Measurements from ENCODE around the gene RBM47.

Gene RBM47

GRCh38 chr4:40622913-40623312, 6.8 kb downstream of the RBM47 start:
- no peak for DNase-seq

DNA sequence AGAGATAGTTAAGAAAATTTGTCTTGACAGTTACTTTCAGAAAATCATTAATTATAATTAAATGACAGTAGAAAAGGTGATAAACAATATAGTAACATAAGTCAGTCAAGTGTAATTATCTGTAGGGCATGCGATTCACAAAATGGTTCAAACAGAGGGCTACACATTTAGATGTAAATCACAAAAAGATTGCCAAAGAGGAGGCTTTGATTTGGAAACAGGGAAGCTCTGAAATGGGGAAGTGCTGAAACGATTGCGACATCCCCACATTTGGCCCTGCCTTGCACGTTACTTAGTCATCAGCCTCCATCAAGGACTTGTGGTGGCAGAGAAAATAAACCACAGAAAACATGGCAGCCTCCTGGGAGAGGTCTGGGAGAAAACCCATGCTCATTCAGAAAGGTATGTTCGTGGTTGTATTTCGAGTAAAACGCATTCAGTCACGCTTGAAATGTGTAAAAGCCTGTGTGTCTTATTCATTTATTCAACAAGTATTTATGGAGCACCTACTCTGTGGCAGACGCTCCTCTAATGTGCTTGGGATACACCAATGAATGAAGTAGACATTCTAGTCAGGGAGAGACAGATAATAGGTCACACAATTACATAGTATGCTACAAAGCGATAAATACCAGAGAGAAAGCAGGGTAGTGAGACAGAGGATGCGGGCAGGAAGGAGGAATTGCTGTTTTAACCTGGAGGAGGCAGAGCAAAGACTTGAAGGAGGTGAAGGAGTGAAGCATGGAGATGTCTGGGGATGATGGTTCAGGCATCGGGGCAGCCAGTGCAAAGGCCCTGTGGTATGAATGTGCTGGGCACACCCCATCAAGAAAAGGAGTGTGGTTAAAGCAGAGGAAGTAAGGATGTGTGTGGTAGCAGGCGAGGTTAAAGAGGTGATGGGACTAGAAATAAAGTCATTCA, 7.8 kb downstream of the RBM47 start:
- peak; percentile 92 for DNase-seq

DNA sequence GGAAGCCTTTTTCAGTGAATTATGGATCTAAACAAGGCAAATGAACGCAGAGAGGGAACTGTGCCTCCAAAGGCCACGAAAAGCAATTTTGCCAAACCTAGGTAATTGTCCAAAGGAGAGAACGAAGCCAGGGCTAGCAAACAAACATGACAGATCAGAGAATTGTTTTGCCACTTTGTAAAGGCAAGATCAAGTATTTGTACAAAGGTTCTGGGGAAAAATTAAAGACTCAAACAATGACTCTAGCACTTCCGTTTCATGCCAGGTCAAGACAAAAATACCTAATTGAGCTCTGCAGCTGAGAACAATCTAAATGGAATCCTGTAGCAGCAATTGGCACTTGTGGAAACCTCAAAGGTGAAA, 8.5 kb downstream of the RBM47 start:
- DNase-seq = no peak

GRCh38 chr4:40619600-40619999, 10.1 kb downstream of the RBM47 start:
- no peak for DNase-seq

- no peak for DNase-seq
These were observed 11.8 kb downstream of the RBM47 start for GRCh38 chr4:40617872-40618271.

DNA sequence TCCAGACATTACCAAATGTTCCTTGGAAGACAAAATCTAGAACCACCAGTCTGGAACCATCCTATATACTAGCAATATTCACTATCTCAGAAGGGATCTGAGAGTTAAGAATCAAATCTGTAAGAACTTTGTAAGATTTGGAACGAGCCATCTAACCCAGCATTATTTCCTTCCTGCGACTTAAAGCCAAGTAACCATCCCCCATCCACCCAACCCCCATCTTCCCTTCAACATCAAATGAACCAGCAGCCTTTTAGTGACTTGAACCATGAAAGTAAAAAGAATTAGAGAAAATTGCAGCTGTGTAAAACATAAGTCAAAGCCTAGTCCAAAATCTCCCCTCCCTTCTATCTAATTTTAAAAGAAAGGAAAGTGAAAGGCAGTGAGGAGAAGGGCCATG, 15.6 kb downstream of the RBM47 start:
- no peak for DNase-seq

- no peak for DNase-seq
These were observed 16.2 kb downstream of the RBM47 start for GRCh38 chr4:40613456-40613855.

DNA sequence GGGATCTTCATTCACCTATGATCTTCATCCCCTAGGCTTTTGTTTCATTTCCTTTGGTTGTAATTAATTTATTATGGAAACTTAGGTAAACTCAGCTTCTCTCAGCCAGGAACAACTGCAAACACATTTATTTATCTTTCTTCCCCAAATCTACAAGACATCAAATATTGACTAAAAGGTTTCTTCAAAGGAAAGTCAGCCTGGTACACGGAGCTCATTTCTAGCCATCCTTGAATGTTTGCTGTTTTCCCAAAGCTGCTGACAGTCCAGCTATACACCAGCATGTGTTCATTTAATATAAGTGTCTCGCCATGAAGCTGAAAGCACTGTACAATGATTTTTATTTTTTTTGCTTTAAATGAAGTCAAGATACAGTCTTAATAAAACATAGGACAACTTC, 16.8 kb downstream of the RBM47 start:
- no peak for DNase-seq

- no peak for DNase-seq
These were observed 17.4 kb downstream of the RBM47 start for GRCh38 chr4:40612283-40612682.

- DNase-seq = no peak
These were observed 21.0 kb downstream of the RBM47 start for GRCh38 chr4:40608628-40609027.

DNA sequence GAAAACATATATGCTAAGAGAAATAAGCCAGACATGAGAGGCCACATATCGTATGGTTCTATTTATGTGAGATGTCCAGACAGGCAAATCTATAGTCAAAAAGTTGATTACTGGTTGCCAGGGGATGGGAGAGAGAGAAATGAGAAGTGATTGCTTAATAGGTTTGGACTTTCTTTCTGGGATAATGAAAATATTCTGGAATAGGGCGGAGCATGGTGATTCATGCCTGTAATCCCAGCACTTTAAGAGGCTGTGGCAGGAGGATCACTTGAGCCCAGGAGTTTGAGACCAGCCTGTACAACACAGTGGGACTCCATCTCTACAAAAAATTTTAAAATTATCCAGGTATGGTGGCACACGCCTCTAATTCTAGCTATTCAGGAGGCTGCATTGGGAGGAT, 22.4 kb downstream of the RBM47 start:
- no peak for DNase-seq

GRCh38 chr4:40606239-40606767, 23.4 kb downstream of the RBM47 start:
- no peak for DNase-seq

GRCh38 chr4:40603281-40603680, 26.4 kb downstream of the RBM47 start:
- DNase-seq = no peak

GRCh38 chr4:40601641-40602040, 28.0 kb downstream of the RBM47 start:
- DNase-seq = no peak

GRCh38 chr4:40600850-40601249, 28.8 kb downstream of the RBM47 start:
- DNase-seq = peak; percentile 59

GRCh38 chr4:40599431-40599830, 30.2 kb downstream of the RBM47 start:
- no peak for DNase-seq

- no peak for DNase-seq
These were observed 33.1 kb downstream of the RBM47 start for GRCh38 chr4:40596522-40596921.

- no peak for DNase-seq
These were observed 33.7 kb downstream of the RBM47 start for GRCh38 chr4:40595981-40596380.

DNA sequence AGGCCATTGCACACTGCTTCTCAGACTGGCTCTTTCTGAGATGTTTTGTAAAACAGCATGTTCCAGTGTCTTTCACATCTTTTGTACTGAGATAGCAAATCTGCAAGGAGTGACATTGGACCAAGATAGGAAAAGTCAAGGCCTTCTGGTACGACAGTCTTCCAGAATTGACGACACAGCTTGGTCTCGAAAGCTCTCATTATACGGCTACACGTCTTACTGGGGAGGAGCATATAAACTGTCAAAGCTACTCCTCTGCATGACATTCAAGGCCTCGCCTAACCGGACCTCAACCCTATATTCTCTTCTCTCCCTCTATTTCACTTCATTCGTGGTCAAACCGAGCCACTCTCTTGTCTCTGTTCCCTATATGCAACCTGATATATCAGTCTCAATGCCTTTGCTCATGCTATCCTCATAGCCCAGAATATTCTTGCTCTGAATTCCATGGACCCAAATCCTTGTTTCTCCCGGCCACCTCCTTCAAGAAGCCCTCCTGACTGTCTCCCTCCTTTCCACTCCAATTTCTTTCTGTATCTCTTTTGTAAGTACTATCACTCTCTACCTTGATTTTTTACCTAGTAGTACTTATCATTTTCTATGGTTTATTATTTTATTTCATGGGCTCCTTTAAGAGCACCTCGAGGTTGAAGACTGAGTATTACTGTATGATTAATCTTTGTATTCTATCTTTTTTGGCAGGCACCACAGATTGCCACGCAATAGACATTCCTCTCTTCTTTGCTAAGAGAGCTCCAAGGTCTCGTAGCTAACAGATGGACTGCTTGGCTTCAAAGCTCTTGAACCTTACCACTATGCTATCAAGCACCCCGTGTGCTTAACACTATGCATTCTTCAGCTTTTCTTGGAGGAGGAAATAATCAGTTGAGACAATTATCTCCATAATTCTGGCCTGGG, 35.1 kb downstream of the RBM47 start:
- DNase-seq = no peak

- DNase-seq = no peak
These were observed 37.6 kb downstream of the RBM47 start for GRCh38 chr4:40592034-40592433.

DNA sequence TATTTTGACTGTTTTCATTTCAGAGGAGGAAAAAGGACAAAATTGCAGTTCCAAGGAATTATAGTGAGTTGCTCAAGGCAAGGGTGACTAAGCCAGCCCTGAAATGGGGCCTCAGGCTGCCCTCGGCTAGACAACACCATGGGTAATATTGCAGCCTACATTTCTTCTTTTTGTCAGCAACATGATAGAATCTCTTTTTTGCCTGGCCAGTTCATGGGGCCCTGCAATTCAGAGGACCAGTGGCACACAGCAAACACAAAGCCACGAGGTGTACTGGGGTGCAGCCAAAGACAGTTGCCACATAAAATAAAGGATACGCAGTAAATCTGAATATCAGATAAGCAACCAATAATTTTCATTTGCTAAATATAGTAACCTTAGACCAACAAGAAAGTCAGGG, 41.8 kb downstream of the RBM47 start:
- DNase-seq = peak; percentile 6

- no peak for DNase-seq
These were observed 42.3 kb downstream of the RBM47 start for GRCh38 chr4:40587351-40587750.

GRCh38 chr4:40586729-40587128, 42.9 kb downstream of the RBM47 start:
- DNase-seq = no peak

GRCh38 chr4:40586034-40586433, 43.6 kb downstream of the RBM47 start:
- DNase-seq = peak; percentile 9

Measured in SIG-M5 (cell line).